Mesenchymal stem cell (in vitro differentiated cells and primary cell): ENCODE data around the gene MEF2B.

ENCODE experiments used
- DNase-seq: peaks from one replicate; pipeline ENCODE4 v3.0.0-alpha.2; 2013
- H2AFZ ChIP-seq: one replicate; pipeline ENCODE4 v1.6.1; 2013; ENCODE audit warnings: low read depth, mild to moderate bottlenecking, control low read depth, inconsistent platforms, low read length, moderate library complexity
- H2AK5ac ChIP-seq: 2 replicates; pipeline ENCODE4 v1.6.1; 2013; ENCODE audit warnings: low read length, moderate library complexity, mild to moderate bottlenecking, inconsistent platforms; ENCODE audit not compliant: severe bottlenecking
- H2BK120ac ChIP-seq: one replicate; pipeline ENCODE4 v1.6.1; 2013; ENCODE audit warnings: low read depth, mild to moderate bottlenecking, inconsistent platforms, low read length, moderate library complexity
- H2BK12ac ChIP-seq, 2 experiments: one replicate each; pipeline ENCODE4 v1.6.1; 2013; ENCODE audit warnings: inconsistent platforms in 2 of 2, low read length in 2 of 2, mild to moderate bottlenecking in 2 of 2, moderate library complexity in 2 of 2, control low read depth in 1 of 2
- H2BK15ac ChIP-seq: one replicate; pipeline ENCODE4 v1.6.1; 2013; ENCODE audit warnings: mild to moderate bottlenecking, low read depth, inconsistent platforms; ENCODE audit not compliant: poor library complexity, severe bottlenecking
- H2BK5ac ChIP-seq: 2 replicates; pipeline ENCODE4 v1.6.1; 2013; ENCODE audit warnings: low read depth, mild to moderate bottlenecking, low read length, control low read depth, inconsistent platforms; ENCODE audit not compliant: poor library complexity, severe bottlenecking
- H3K14ac ChIP-seq, 2 experiments: one replicate each; pipeline ENCODE4 v1.6.1; 2013; ENCODE audit warnings: inconsistent platforms in 2 of 2, low read length in 2 of 2, control low read depth in 1 of 2, mild to moderate bottlenecking in 1 of 2, moderate library complexity in 1 of 2
- H3K18ac ChIP-seq, 2 experiments: one replicate each; pipeline ENCODE4 v1.6.1; 2013; ENCODE audit warnings: inconsistent platforms in 2 of 2, low read length in 2 of 2, control low read depth in 1 of 2, low read depth in 1 of 2, mild to moderate bottlenecking in 1 of 2
- H3K23ac ChIP-seq, 2 experiments: one replicate each; pipeline ENCODE4 v1.6.1; 2013; ENCODE audit warnings: inconsistent platforms in 2 of 2, low read length in 2 of 2, mild to moderate bottlenecking in 2 of 2, moderate library complexity in 2 of 2, control low read depth in 1 of 2
- H3K27ac ChIP-seq: 2 replicates; pipeline ENCODE4 v1.5.1; 2013; ENCODE audit warnings: mild to moderate bottlenecking, moderate library complexity, low read length, control low read depth, inconsistent platforms; ENCODE audit not compliant: poor library complexity, severe bottlenecking
- H3K27me3 ChIP-seq, 2 experiments: 2 replicates each; pipeline versions ENCODE4 v1.6.1 to v1.7.0; 2013; ENCODE audit warnings: low read length in 2 of 2, mild to moderate bottlenecking in 2 of 2, moderate library complexity in 2 of 2, control low read depth in 1 of 2, inconsistent platforms in 1 of 2; ENCODE audit not compliant: control insufficient read depth in 1 of 2, insufficient read depth in 1 of 2
- H3K36me3 ChIP-seq, 2 experiments: 2 replicates each; pipeline versions ENCODE4 v1.6.1 to v1.7.0; 2013; ENCODE audit warnings: low read length in 2 of 2, control low read depth in 1 of 2, inconsistent platforms in 1 of 2, low read depth in 1 of 2, mild to moderate bottlenecking in 1 of 2; ENCODE audit not compliant: insufficient read depth in 2 of 2, control insufficient read depth in 1 of 2
- H3K4ac ChIP-seq, 2 experiments: one replicate each; pipeline ENCODE4 v1.6.1; 2013; ENCODE audit warnings: inconsistent platforms in 2 of 2, low read length in 2 of 2, mild to moderate bottlenecking in 2 of 2, moderate library complexity in 2 of 2, control low read depth in 1 of 2, low read depth in 1 of 2
- H3K4me1 ChIP-seq: 2 replicates; pipeline ENCODE4 v1.6.1; 2013; ENCODE audit warnings: low read depth, low read length, control low read depth; ENCODE audit not compliant: control insufficient read depth, insufficient read depth
- H3K4me2 ChIP-seq: 2 replicates; pipeline ENCODE4 v1.6.1; 2013; ENCODE audit warnings: low read length, mild to moderate bottlenecking, inconsistent platforms; ENCODE audit not compliant: poor library complexity, severe bottlenecking
- H3K4me3 ChIP-seq, 2 experiments: 2 replicates each; pipeline versions ENCODE4 v1.5.1 to v1.7.0; 2013; ENCODE audit warnings: low read length in 2 of 2, mild to moderate bottlenecking in 2 of 2, control low read depth in 1 of 2, low read depth in 1 of 2; ENCODE audit not compliant: insufficient read depth in 1 of 2
- H3K79me1 ChIP-seq: replicated peaks from 2 replicates; pipeline ENCODE4 v1.6.1; 2013; ENCODE audit warnings: mild to moderate bottlenecking, control low read depth, low read length, inconsistent platforms; ENCODE audit not compliant: poor library complexity, severe bottlenecking
- H3K9ac ChIP-seq: 2 replicates; pipeline ENCODE4 v1.7.0; 2013; ENCODE audit warnings: mild to moderate bottlenecking, low read length, moderate library complexity
- H3K9me3 ChIP-seq: 2 replicates; pipeline ENCODE4 v1.7.0; 2013; ENCODE audit warnings: mild to moderate bottlenecking, low read length; ENCODE audit not compliant: control insufficient read depth
- H4K8ac ChIP-seq: one replicate; pipeline ENCODE4 v1.6.1; 2013; ENCODE audit warnings: inconsistent platforms, mild to moderate bottlenecking, low read length, moderate library complexity
- H4K91ac ChIP-seq: one replicate; pipeline ENCODE4 v1.6.1; 2013; ENCODE audit warnings: mild to moderate bottlenecking, low read length, inconsistent platforms
- WGBS: methylation state at CpG from one replicate; pipeline ENCODE4 v1.1.7; 2013; ENCODE audit warnings: mixed read lengths; 5-methylcytosine and 5-hydroxymethylcytosine counted together

The MEF2B gene

DNA sequence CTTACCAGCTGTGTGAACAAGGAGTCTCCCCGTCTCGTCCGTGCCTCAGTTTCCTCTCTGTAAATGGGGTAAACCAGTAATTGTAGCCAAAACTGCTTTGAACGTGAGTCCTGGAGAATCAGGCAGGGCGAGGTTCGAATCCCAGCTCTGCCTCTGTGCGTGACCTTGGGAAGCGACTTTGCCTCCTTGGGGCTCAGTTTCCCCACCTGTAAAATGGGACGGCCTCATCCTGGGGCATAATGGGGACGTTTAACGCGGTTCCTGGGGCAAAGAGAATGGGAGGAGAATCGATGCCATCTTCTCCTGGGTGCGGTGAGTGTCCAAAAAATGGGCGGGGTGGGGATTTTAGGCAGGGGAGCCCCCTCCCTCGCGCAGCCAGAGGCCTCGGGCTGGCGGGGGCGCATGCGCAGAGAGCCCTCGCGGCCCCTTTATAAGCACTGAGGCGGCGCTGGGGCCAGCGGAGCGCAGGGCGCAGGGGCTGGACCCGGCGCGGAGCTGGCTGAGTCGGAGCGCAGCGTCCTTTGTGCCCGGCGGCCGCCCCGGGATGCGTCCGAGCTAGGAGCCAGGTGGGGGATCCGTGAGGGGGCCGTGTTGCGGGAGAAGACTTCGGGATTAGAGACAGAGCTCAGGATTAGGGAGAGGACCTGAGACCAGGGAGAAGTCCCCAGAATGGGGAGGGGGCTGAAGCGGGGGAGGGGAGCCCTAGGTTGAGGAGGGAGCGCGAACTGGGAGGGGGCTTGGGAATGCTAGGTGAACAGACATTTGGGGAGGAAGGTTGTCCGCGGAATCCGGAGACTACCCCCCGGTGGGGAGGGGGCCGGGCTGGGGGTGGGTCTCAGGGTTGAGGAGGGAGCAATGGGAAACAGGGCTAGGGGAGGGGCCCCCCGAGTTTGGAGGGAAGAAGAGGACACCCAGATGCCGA lies 41.7 kb upstream of the MEF2B start, which contains the start of gene NCAN:
NCAN (plus strand) TSS at position 460 of the 922 bp plus-strand sequence. CDS start 4,996 bp downstream, outside the sequence.
- peaks cover 2% of the 10 kb centered on the region for H3K4me1 ChIP-seq
- no peak within 1 kb of the TSS for H3K27ac ChIP-seq
- WGBS: 9% methylated on average over 52 of the region's 54 CpGs
- H3K18ac ChIP-seq: no peak within 1 kb of the TSS
- no peaks in the 10 kb centered on the region for H3K9me3 ChIP-seq
- H3K4me2 ChIP-seq: no peak within 1 kb of the TSS
- no peak within 1 kb of the TSS for H3K23ac ChIP-seq
- H2AFZ ChIP-seq: no peak within 1 kb of the TSS
- H3K4me3 ChIP-seq: no peak within 1 kb of the TSS
- no peaks in the 10 kb centered on the region for H3K79me1 ChIP-seq
- H3K14ac ChIP-seq: no peak within 1 kb of the TSS
- H3K27me3 ChIP-seq: peaks cover 45 to 65% of the 10 kb centered on the region in 2 experiments
- no peak within 1 kb of the TSS for H2BK12ac ChIP-seq
- H2AK5ac ChIP-seq: no peak within 1 kb of the TSS
- H3K36me3 ChIP-seq: no peaks in the 10 kb centered on the region
- no peak within 1 kb of the TSS for H3K4ac ChIP-seq
- H2BK5ac ChIP-seq: no peak within 1 kb of the TSS
- no peak within 1 kb of the TSS for H2BK120ac ChIP-seq
- H3K9ac ChIP-seq: no peak within 1 kb of the TSS
- H4K91ac ChIP-seq: no peak within 1 kb of the TSS
- no peak within 1 kb of the TSS for H2BK15ac ChIP-seq
- H4K8ac ChIP-seq: no peak within 1 kb of the TSS
- DNase-seq: no peak

DNA sequence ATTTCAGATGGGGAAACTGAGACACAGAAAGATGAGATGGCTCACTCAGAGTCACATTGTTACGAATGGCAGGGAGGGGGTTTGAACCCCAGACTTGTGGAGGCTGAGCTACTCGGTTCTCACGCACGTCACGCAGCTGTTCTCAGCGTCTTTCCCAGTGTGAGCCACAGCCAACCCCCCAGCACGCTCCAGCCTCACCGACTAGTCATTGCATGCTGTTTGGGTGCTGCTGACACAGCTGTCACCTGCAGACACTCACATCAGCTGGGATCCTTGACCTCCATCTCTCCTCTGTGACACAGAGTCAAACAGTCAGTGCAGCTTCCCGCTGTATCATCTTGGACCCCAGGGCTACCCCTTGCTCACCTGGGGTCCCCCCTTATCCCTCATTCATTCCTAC lies 39.3 kb upstream of the MEF2B start:
- H3K18ac ChIP-seq: no peak overlapping the region
- H3K9me3 ChIP-seq: no peaks in the 10 kb centered on the region
- no peaks in the 10 kb centered on the region for H3K36me3 ChIP-seq
- no peak overlapping the region for H2AK5ac ChIP-seq
- H3K4me1 ChIP-seq: peaks cover 2% of the 10 kb centered on the region
- no peak overlapping the region for H2BK120ac ChIP-seq
- H3K9ac ChIP-seq: no peak overlapping the region
- no peak overlapping the region for H2BK5ac ChIP-seq
- H4K91ac ChIP-seq: no peak overlapping the region
- no peak overlapping the region for H3K14ac ChIP-seq
- no peak overlapping the region for H3K4me3 ChIP-seq
- H2BK12ac ChIP-seq: no peak overlapping the region
- H3K27me3 ChIP-seq: peaks cover 49 to 67% of the 10 kb centered on the region in 2 experiments
- no peak overlapping the region for H2BK15ac ChIP-seq
- no peak overlapping the region for H4K8ac ChIP-seq
- H3K79me1 ChIP-seq: no peaks in the 10 kb centered on the region
- no peak overlapping the region for H3K4ac ChIP-seq
- H3K4me2 ChIP-seq: no peak overlapping the region
- no peak overlapping the region for H2AFZ ChIP-seq
- 67% methylated on average over 9 of the region's 9 CpGs for WGBS
- H3K27ac ChIP-seq: no peak overlapping the region
- no peak for DNase-seq
- H3K23ac ChIP-seq: no peak overlapping the region

DNA sequence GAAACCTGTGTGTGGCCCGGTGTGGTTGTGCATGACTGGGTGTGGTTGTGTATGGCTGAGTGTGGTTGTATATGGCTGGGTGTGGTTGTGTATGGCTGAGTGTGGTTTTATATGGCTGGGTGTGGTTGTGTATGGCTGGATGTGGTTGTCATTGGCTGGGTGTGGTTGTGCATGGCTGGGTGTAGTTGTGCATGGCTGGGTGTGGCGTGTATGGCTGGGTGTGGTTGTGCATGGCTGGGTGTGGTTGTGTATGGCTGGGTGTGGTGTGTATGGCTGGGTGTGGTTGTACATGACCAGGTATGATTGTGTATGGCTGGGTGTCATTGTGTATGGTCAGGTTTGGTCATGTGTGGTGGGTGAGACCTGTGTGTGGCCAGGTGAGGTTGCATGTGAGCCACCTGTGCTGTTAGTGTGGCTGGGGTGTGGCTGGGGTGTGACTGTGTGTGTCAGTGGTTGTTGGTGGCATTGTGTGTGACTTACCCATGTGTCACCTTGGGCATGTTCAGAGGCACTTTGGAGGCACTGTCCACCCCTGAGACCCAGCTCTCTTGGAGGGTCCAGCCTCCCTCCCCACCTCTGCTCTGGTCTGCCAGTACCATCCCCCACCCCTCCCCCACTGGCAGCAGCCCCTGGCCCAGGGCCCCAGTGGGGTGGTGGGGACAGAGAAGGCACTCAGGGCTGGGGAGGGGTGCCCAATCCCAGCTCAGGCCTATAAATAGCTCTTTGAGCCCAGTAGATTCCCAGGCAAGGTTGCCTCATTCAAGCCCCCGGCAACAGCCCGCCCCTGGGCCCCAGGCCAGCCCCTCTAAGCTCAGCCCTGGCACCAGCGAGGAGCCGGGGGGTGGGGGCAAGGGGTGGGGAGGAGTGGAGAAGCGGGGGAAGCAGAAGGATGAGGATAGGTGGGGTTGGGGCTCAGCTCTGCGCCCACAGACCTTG lies 37.8 kb upstream of the MEF2B start:
- Histone ChIP-seq H4K8ac (no peak overlapping the region), H3K14ac (peak overlapping the region in 1 of 2 experiments; percentile 62), H2BK15ac (no peak overlapping the region), H3K27me3 (peaks cover 34 to 53% of the 10 kb centered on the region in 2 experiments), H3K27ac (no peak overlapping the region), H3K18ac (no peak overlapping the region), H3K9ac (no peak overlapping the region), H3K4me1 (peaks cover 6% of the 10 kb centered on the region), H3K4ac (no peak overlapping the region), H3K23ac (no peak overlapping the region), H3K36me3 (no peaks in the 10 kb centered on the region), H2AK5ac (no peak overlapping the region), H2BK120ac (no peak overlapping the region), H2AFZ (peak overlapping the region; percentile 10), H3K79me1 (no peaks in the 10 kb centered on the region), H2BK12ac (no peak overlapping the region), H3K4me2 (no peak overlapping the region), H2BK5ac (no peak overlapping the region), H3K4me3 (no peak overlapping the region), H4K91ac (no peak overlapping the region), H3K9me3 (no peaks in the 10 kb centered on the region)
- 72% methylated on average over 6 of the region's 8 CpGs for WGBS
- no peak for DNase-seq

GRCh38 chr19:19206938-19207337 lies 36.9 kb upstream of the MEF2B start:
- Histone ChIP-seq H2BK15ac (no peak overlapping the region), H2BK5ac (no peak overlapping the region), H3K9me3 (no peaks in the 10 kb centered on the region), H4K91ac (no peak overlapping the region), H2AK5ac (no peak overlapping the region), H3K4me3 (no peak overlapping the region), H3K4me1 (peaks cover 12% of the 10 kb centered on the region), H2BK12ac (no peak overlapping the region), H2AFZ (no peak overlapping the region), H3K79me1 (peaks cover 3% of the 10 kb centered on the region), H2BK120ac (no peak overlapping the region), H4K8ac (no peak overlapping the region), H3K27me3 (peaks cover 24 to 45% of the 10 kb centered on the region in 2 experiments), H3K9ac (no peak overlapping the region), H3K23ac (no peak overlapping the region), H3K36me3 (peaks cover 4 to 5% of the 10 kb centered on the region in 2 experiments), H3K4ac (no peak overlapping the region), H3K14ac (peak overlapping the region in 1 of 2 experiments; percentile 62), H3K27ac (no peak overlapping the region), H3K18ac (no peak overlapping the region), H3K4me2 (no peak overlapping the region)
- no peak for DNase-seq
- 76% methylated on average over 5 of the region's 5 CpGs for WGBS
